Trophoblast cell (in vitro differentiated cells and primary cell): Measurements from ENCODE around the gene EPHB2.

Experiments
- DNase-seq, 2 donors: peaks; one replicate each; pipeline ENCODE4 v3.0.0-alpha.2; 2016
- H2AFZ ChIP-seq: 2 replicates; pipeline ENCODE4 v1.6.1; 2013; ENCODE audit warnings: low read length, moderate library complexity, mild to moderate bottlenecking; ENCODE audit not compliant: insufficient read depth, poor library complexity
- H2AK5ac ChIP-seq: 2 replicates; pipeline ENCODE4 v1.6.1; 2013; ENCODE audit warnings: mild to moderate bottlenecking, low read length
- H2BK120ac ChIP-seq: 2 replicates; pipeline ENCODE4 v1.6.1; 2013; ENCODE audit warnings: low read length, mild to moderate bottlenecking, moderate library complexity; ENCODE audit not compliant: insufficient read depth, poor library complexity
- H2BK12ac ChIP-seq: 2 replicates; pipeline ENCODE4 v1.6.1; 2013; ENCODE audit warnings: mild to moderate bottlenecking, low read length, moderate library complexity
- H2BK5ac ChIP-seq: 2 replicates; pipeline ENCODE4 v1.6.1; 2013; ENCODE audit warnings: low read length, low read depth, moderate library complexity, mild to moderate bottlenecking; ENCODE audit not compliant: poor library complexity
- H3K14ac ChIP-seq: 2 replicates; pipeline ENCODE4 v1.6.1; 2013; ENCODE audit warnings: mild to moderate bottlenecking, low read length
- H3K18ac ChIP-seq: 2 replicates; pipeline ENCODE4 v1.6.1; 2013; ENCODE audit warnings: mild to moderate bottlenecking, low read length
- H3K23ac ChIP-seq: 2 replicates; pipeline ENCODE4 v1.6.1; 2013; ENCODE audit warnings: low read length
- H3K27ac ChIP-seq: 2 replicates; pipeline ENCODE4 v1.5.1; 2013; ENCODE audit warnings: low read depth, mild to moderate bottlenecking, inconsistent platforms, low read length, moderate library complexity
- H3K27me3 ChIP-seq: 2 replicates; pipeline ENCODE4 v1.6.1; 2013; ENCODE audit warnings: inconsistent platforms, mild to moderate bottlenecking, low read length, moderate library complexity; ENCODE audit not compliant: insufficient read depth
- H3K36me3 ChIP-seq, 2 experiments: 1 replicate in 1 of 2; 2 replicates in 1 of 2; pipeline ENCODE4 v1.6.1; 2013; ENCODE audit warnings: low read length in 2 of 2, mild to moderate bottlenecking in 2 of 2, moderate library complexity in 1 of 2; ENCODE audit not compliant: insufficient read depth in 2 of 2, control insufficient read depth in 1 of 2
- H3K4ac ChIP-seq: 2 replicates; pipeline ENCODE4 v1.6.1; 2013; ENCODE audit warnings: low read depth, mild to moderate bottlenecking, low read length, moderate library complexity
- H3K4me1 ChIP-seq, 2 experiments: 1 replicate in 1 of 2; 2 replicates in 1 of 2; pipeline ENCODE4 v1.6.1; 2013; ENCODE audit warnings: low read length in 2 of 2, mild to moderate bottlenecking in 2 of 2, moderate library complexity in 1 of 2; ENCODE audit not compliant: insufficient read depth in 2 of 2, control insufficient read depth in 1 of 2
- H3K4me2 ChIP-seq: 2 replicates; pipeline ENCODE4 v1.6.1; 2013; ENCODE audit warnings: inconsistent platforms, mild to moderate bottlenecking, low read length, moderate library complexity
- H3K4me3 ChIP-seq: 2 replicates; pipeline ENCODE4 v1.5.1; 2013; ENCODE audit warnings: mild to moderate bottlenecking, low read depth, low read length, inconsistent platforms
- H3K79me1 ChIP-seq: one replicate; pipeline ENCODE4 v1.6.1; 2013; ENCODE audit warnings: low read length
- H3K79me2 ChIP-seq: 2 replicates; pipeline ENCODE4 v1.6.1; 2013; ENCODE audit warnings: low read length, mild to moderate bottlenecking; ENCODE audit not compliant: control insufficient read depth, insufficient read depth, poor library complexity
- H3K9ac ChIP-seq: 2 replicates; pipeline ENCODE4 v1.6.1; 2013; ENCODE audit warnings: mild to moderate bottlenecking, low read length
- H3K9me3 ChIP-seq: 2 replicates; pipeline ENCODE4 v1.6.1; 2013; ENCODE audit warnings: low read depth, mild to moderate bottlenecking, control low read depth, inconsistent platforms, low read length; ENCODE audit not compliant: insufficient read depth
- H4K12ac ChIP-seq: 2 replicates; pipeline ENCODE4 v1.6.1; 2013; ENCODE audit warnings: low read depth, mild to moderate bottlenecking, low read length, moderate library complexity
- H4K8ac ChIP-seq: 2 replicates; pipeline ENCODE4 v1.6.1; 2013; ENCODE audit warnings: low read depth, mild to moderate bottlenecking, low read length, moderate library complexity
- H4K91ac ChIP-seq: one replicate; pipeline ENCODE4 v1.6.1; 2013; ENCODE audit warnings: low read depth, mild to moderate bottlenecking, low read length, moderate library complexity
- WGBS: extraction: QIAGEN DNeasy Blood & Tissue Kit; methylation state at CpG from one replicate; pipeline ENCODE4 v1.1.7; 2013; ENCODE audit warnings: missing lambda C conversion rate; ENCODE audit not compliant: insufficient read length, insufficient coverage; ENCODE audit errors: extremely low coverage; 5-methylcytosine and 5-hydroxymethylcytosine counted together

EPHB2 gene

GRCh38 chr1:22895357-22895756 lies 184.7 kb downstream of the EPHB2 start:
- Histone ChIP-seq H3K4ac (no peak overlapping the region), H3K79me1 (no peaks in the 10 kb centered on the region), H3K18ac (no peak overlapping the region), H2AK5ac (no peak overlapping the region), H3K9me3 (peaks cover 1% of the 10 kb centered on the region), H3K4me2 (no peak overlapping the region), H3K14ac (no peak overlapping the region), H2BK12ac (no peak overlapping the region), H3K36me3 (no peaks in the 10 kb centered on the region), H4K12ac (no peak overlapping the region), H3K27ac (no peak overlapping the region), H2BK5ac (no peak overlapping the region), H3K4me3 (no peak overlapping the region), H4K8ac (no peak overlapping the region), H3K4me1 (no peaks in the 10 kb centered on the region), H2BK120ac (no peak overlapping the region), H3K9ac (no peak overlapping the region), H3K27me3 (no peaks in the 10 kb centered on the region), H4K91ac (no peak overlapping the region), H3K23ac (no peak overlapping the region), H2AFZ (no peak overlapping the region), H3K79me2 (no peaks in the 10 kb centered on the region)
- DNase-seq = no peak
- WGBS = no CpG with 5 or more reads among the region's 9 CpGs

GRCh38 chr1:22896184-22896583 lies 185.5 kb downstream of the EPHB2 start:
- Histone ChIP-seq H3K79me1 (no peaks in the 10 kb centered on the region), H2BK120ac (no peak overlapping the region), H2AK5ac (no peak overlapping the region), H2AFZ (no peak overlapping the region), H3K4me1 (no peaks in the 10 kb centered on the region), H2BK5ac (no peak overlapping the region), H3K4ac (no peak overlapping the region), H3K18ac (no peak overlapping the region), H3K79me2 (no peaks in the 10 kb centered on the region), H3K9ac (no peak overlapping the region), H4K91ac (no peak overlapping the region), H2BK12ac (no peak overlapping the region), H3K36me3 (no peaks in the 10 kb centered on the region), H3K4me3 (no peak overlapping the region), H3K27ac (no peak overlapping the region), H3K9me3 (peaks cover 1% of the 10 kb centered on the region), H3K27me3 (no peaks in the 10 kb centered on the region), H3K14ac (no peak overlapping the region), H3K23ac (peak overlapping the region; percentile 50), H3K4me2 (no peak overlapping the region), H4K8ac (no peak overlapping the region), H4K12ac (no peak overlapping the region)
- DNase-seq = no peak
- WGBS = no CpG with 5 or more reads among the region's 7 CpGs

- H4K12ac ChIP-seq = no peak overlapping the region
These were observed 189.8 kb downstream of the EPHB2 start for GRCh38 chr1:22900451-22900850.

DNA sequence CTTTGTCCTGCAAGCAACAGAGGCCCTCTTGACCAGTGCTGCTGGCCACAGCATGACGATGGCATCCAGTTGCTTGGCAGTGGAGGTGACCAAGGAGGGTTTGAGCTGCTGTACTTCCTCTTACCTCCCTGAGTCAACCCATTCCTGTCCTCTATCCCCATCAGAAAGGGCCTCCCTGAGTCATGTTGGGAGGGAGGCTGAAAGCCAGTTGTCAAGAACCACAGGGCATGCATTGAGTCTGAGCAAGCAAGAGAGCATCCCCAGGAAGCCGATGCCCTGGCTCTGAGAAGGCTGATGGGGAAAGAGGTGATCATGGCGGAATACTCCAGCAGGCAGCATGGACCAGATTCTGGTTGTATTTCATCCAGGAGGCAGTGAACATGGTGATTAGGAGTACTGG lies 192.5 kb downstream of the EPHB2 start:
- whole genome bisulfite sequencing = no CpG with 5 or more reads among the region's 3 CpGs
- no peaks in the 10 kb centered on the region for H3K9me3 ChIP-seq

More at GRCh38 chr1:22900451-22900850, 189.8 kb downstream of the EPHB2 start:
- no peaks in the 10 kb centered on the region for H3K27me3 ChIP-seq
- H3K79me1 ChIP-seq = no peaks in the 10 kb centered on the region
- no peak overlapping the region for H2BK12ac ChIP-seq
- no peak overlapping the region for H2AFZ ChIP-seq
- no peaks in the 10 kb centered on the region for H3K4me1 ChIP-seq
- H3K27ac ChIP-seq = no peak overlapping the region
- H3K36me3 ChIP-seq = no peaks in the 10 kb centered on the region
- H3K18ac ChIP-seq = no peak overlapping the region
- H3K9me3 ChIP-seq = peaks cover 1% of the 10 kb centered on the region
- H2AK5ac ChIP-seq = no peak overlapping the region
- H3K4me3 ChIP-seq = no peak overlapping the region
- WGBS = no CpG with 5 or more reads among the region's 3 CpGs
- H2BK120ac ChIP-seq = no peak overlapping the region
- no peak overlapping the region for H3K4me2 ChIP-seq
- no peak overlapping the region for H3K9ac ChIP-seq
- H3K23ac ChIP-seq = no peak overlapping the region
- H2BK5ac ChIP-seq = no peak overlapping the region
- H3K79me2 ChIP-seq = no peaks in the 10 kb centered on the region
- H4K8ac ChIP-seq = no peak overlapping the region
- DNase-seq = no peak
- no peak overlapping the region for H4K91ac ChIP-seq
- no peak overlapping the region for H3K14ac ChIP-seq
- no peak overlapping the region for H3K4ac ChIP-seq

More for the DNA sequence above, 192.5 kb downstream of the EPHB2 start:
- H3K27me3 ChIP-seq = no peaks in the 10 kb centered on the region
- DNase-seq = no peak
- no peak overlapping the region for H3K9ac ChIP-seq
- no peak overlapping the region for H3K18ac ChIP-seq
- no peak overlapping the region for H4K12ac ChIP-seq
- no peak overlapping the region for H2BK12ac ChIP-seq
- no peak overlapping the region for H3K14ac ChIP-seq
- H3K79me2 ChIP-seq = no peaks in the 10 kb centered on the region
- H2BK5ac ChIP-seq = no peak overlapping the region
- no peak overlapping the region for H3K27ac ChIP-seq
- H2AFZ ChIP-seq = no peak overlapping the region
- no peaks in the 10 kb centered on the region for H3K79me1 ChIP-seq
- H4K91ac ChIP-seq = no peak overlapping the region
- no peak overlapping the region for H2AK5ac ChIP-seq
- no peak overlapping the region for H2BK120ac ChIP-seq
- H3K4me3 ChIP-seq = no peak overlapping the region
- H3K36me3 ChIP-seq = no peaks in the 10 kb centered on the region
- H3K4ac ChIP-seq = no peak overlapping the region
- H3K4me2 ChIP-seq = no peak overlapping the region
- H3K4me1 ChIP-seq = no peaks in the 10 kb centered on the region
- H3K23ac ChIP-seq = no peak overlapping the region
- no peak overlapping the region for H4K8ac ChIP-seq
